Pancreas (tissue), 10 donors: ENCODE measurements around the gene PPP1R15B. TPM values are rescaled to one million over a fixed set of nuclear protein-coding genes. Genes with fewer than 3 reads are reported as not detected.
A peak's percentile ranks its signal among the peaks of the same experiment; 100 is the strongest.

Experiments used
- ATAC-seq, 4 donors: fragments of 200-7000 bp; cut with Tn5 transposase; one replicate each; pipeline versions ENCODE4 v1.8.0 to v1.9.1; 2020; ENCODE audit warnings: mild to moderate bottlenecking in 4 of 4, moderate library complexity in 4 of 4
- DNase-seq, 6 donors: peaks; one replicate each; pipeline ENCODE4 v3.0.0-alpha.2; 2020
- FAIRE-seq: peaks from 2 replicates; lab custom pipeline; 2012; peaks lifted over from hg19 to GRCh38; lab: Jason Lieb, UNC
- H3K27ac ChIP-seq, 4 donors: fragments of 200-600 bp; sonication (generic); 1 replicate in 3 of 4; 2 replicates in 1 of 4; pipeline versions ENCODE4 v1.5.0 to v1.8.0; 2020
- H3K27me3 ChIP-seq, 4 donors: fragments of 200-600 bp; one replicate each; pipeline ENCODE4 v1.8.0; 2021
- H3K36me3 ChIP-seq, 3 donors: fragments of 200-600 bp; sonication (generic) in 1 of 3; one replicate each; pipeline versions ENCODE4 v1.5.0 to v1.8.0; 2020 to 2021
- H3K4me1 ChIP-seq, 3 donors: fragments of 200-600 bp; one replicate each; pipeline ENCODE4 v1.8.0; 2021
- H3K4me3 ChIP-seq, 4 donors: fragments of 200-600 bp; sonication (generic) in 2 of 4; one replicate each; pipeline versions ENCODE4 v1.5.0 to v1.8.0; 2020 to 2021
- H3K9me3 ChIP-seq, 4 donors: fragments of 200-600 bp; one replicate each; pipeline ENCODE4 v1.8.0; 2021
- WGBS, 2 donors: extraction: QIAGEN DNeasy Blood & Tissue Kit; methylation state at CpG; one replicate each; pipeline ENCODE4 v1.1.7; 2013; 5-methylcytosine and 5-hydroxymethylcytosine counted together
- intact Hi-C, 3 donors: fragments of 100-400 bp; cut with DNase I; formaldehyde crosslinking; loops; one replicate each; pipeline versions ENCODE4 v1.11.1 to v1.14.2; 2022
- polyA plus RNA-seq, 2 donors: library from polyadenylated mRNA; stranded (reverse); fragments of 200-250 nt; gene quantifications; one replicate each; pipeline ENCODE4 v1.2.3, GENCODE V29; 2013
- total RNA-seq, 6 donors: library from RNA; stranded (reverse); fragmentation: NEBNext Ultra II Directional in 4 of 6; extraction: Animal tissue kit (Norgen Biotek cat#: 25700) in 4 of 6; gene quantifications; one replicate each; pipeline versions ENCODE4 v1.2.1 to v1.2.4, GENCODE V29; 2021 to 2023
- TF ChIP-seq, protein P1 (sequence below), 4 donors: fragments of 200-600 bp; sonication (generic) in 3 of 4; IDR thresholded peaks; one replicate each; pipeline versions ENCODE4 v1.5.0 to v1.8.0; 2021; ENCODE audit warnings: antibody characterized with exemption in 4 of 4
- donor health status: healthy with polysubstance abuse.
- donor health status: DM: no; HTN: no; CAD: no; lungs with moderate emphysema.
- donor health status: DM: no; HTN: no; CAD: no.
- donor health status: control.
- donor health status: control.
- donor health status: Bipolar disorder and iron deficiency.
- donor health status: DM: yes; HTN: yes; CAD: no.
- donor health status: DM: no; HTN: no; CAD: no.
- donor health status: DM: no; HTN: no; CAD: no.
- donor health status: DM: yes; HTN: yes; CAD: no.

Gene PPP1R15B
- total and polyA plus RNA-seq, 8 donors: 7.8 to 47.9 (median 21.5) TPM

DNA sequence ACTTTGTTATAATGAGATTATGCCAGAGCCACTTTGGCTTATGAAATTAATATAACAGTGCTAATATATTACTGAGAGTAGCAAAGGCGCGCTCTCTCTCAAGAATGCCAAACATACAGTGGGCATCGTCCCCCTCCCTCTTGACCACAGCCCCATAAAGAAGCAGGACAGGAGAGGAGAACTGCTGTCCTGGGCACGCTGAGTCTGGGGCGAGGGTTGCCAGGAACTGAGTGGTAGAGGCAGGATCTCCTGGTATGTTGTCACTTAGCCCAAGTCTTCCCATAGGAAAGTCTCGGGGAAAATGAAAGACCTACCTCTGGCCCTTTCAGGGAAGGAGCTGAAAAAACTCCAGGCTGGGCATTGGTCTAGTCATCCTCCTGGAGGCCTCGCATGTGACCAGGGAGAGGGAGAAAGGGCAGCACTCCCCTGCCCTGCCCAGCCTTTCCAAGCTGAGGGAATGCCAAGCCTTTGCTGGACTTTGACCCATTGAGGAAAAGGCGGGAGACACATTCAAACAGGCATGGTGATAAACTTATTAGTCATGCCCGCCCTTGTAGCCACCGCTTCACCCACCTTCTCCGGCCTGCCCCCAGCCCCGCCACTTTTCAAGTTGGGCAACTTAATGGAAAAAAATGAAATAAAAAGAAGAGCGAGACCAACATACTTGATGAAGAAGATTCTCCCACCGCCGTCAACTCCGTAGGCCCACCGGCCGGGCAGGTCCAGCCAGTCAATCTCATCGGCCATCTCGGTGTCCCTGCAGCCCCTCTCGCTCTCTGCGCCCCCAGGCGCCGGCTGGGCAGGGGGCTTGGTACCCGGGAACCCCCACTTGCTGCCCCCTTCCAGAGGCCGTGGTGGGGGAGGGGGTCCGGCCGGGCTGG lies 34.5 kb downstream of the PPP1R15B start:
- ATAC-seq (peak; percentile 92 to 95 (median 94)), FAIRE-seq (peak; percentile 5), DNase-seq (peak; percentile 75 to 96 (median 92))
- Histone ChIP-seq H3K27me3 (no peaks in the 10 kb centered on the region), H3K9me3 (no peaks in the 10 kb centered on the region), H3K36me3 (no peaks in the 10 kb centered on the region), H3K27ac (peak overlapping the region; percentile 18 to 77 (median 56)), H3K4me1 (peaks cover 8 to 15% (median 10%) of the 10 kb centered on the region in 3 donors), H3K4me3 (peak overlapping the region; percentile 8 to 54 (median 36))
- intact Hi-C loops: no loop called here
- TF ChIP-seq, protein P1, sequence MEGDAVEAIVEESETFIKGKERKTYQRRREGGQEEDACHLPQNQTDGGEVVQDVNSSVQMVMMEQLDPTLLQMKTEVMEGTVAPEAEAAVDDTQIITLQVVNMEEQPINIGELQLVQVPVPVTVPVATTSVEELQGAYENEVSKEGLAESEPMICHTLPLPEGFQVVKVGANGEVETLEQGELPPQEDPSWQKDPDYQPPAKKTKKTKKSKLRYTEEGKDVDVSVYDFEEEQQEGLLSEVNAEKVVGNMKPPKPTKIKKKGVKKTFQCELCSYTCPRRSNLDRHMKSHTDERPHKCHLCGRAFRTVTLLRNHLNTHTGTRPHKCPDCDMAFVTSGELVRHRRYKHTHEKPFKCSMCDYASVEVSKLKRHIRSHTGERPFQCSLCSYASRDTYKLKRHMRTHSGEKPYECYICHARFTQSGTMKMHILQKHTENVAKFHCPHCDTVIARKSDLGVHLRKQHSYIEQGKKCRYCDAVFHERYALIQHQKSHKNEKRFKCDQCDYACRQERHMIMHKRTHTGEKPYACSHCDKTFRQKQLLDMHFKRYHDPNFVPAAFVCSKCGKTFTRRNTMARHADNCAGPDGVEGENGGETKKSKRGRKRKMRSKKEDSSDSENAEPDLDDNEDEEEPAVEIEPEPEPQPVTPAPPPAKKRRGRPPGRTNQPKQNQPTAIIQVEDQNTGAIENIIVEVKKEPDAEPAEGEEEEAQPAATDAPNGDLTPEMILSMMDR (IDR thresholded peaks at IDR 0.05): no peak
- 17% methylated on average over 25 to 28 of the region's 28 CpGs for WGBS, 2 donors

DNA sequence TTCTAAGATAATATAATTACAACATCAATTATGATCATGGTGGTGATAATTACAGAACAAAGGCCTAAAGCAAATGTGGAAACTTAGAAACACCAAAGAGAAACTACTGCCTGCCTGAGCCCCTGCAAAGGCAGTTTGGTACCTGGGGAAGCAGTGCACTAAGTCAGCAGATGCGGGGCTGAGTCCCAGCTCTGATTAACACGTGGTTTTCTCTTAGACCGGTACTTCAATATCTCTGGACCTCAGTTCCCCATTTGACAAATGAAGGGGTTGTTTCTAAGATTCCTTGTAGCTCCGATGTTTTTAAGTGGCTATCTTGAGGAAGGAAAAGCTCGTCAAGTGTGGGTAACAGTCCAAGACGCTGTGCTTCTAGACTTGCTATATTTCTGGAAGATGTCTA lies 35.2 kb downstream of the PPP1R15B start:
- WGBS, 2 donors: 61 to 69% methylated on average over 6 of the region's 6 CpGs
- FAIRE-seq (no peak), ATAC-seq (no peak), DNase-seq (no peak)
- H3K36me3 ChIP-seq: no peaks in the 10 kb centered on the region
- no peaks in the 10 kb centered on the region for H3K27me3 ChIP-seq
- TF ChIP-seq, protein P1 (IDR thresholded peaks at IDR 0.05): no peak
- H3K9me3 ChIP-seq: no peaks in the 10 kb centered on the region
- intact Hi-C loops: no loop called here
- no peak overlapping the region for H3K4me3 ChIP-seq
- H3K27ac ChIP-seq: peak overlapping the region in 3 of 4 donors; percentile 38 to 77 (median 66)
- peaks cover 7 to 15% (median 10%) of the 10 kb centered on the region in 3 donors for H3K4me1 ChIP-seq

DNA sequence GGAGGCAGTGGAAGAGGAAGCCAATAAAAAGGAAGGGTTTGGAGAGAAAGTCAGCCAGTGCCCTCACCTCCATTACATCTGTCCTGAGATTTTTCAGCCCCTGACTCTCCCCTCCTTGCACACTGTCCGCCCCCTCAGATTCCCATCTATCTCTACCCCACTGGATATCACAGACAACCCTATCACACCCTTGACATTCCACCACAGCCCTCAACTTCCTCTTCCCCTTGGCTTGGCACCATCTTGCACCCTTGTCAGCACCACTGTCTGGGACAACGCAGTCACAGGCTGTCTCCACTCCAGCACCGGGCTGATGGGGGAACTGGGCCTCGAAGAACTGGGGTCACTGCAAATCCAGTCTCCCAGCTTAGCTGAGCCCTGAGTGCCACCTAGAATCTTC lies 37.7 kb downstream of the PPP1R15B start:
- H3K36me3 ChIP-seq: no peaks in the 10 kb centered on the region
- H3K4me3 ChIP-seq: no peak overlapping the region
- DNase-seq (no peak), ATAC-seq (no peak), FAIRE-seq (no peak)
- H3K27me3 ChIP-seq: no peaks in the 10 kb centered on the region
- intact Hi-C loops: no loop called here
- H3K9me3 ChIP-seq: no peaks in the 10 kb centered on the region
- H3K27ac ChIP-seq: no peak overlapping the region
- TF ChIP-seq, protein P1 (IDR thresholded peaks at IDR 0.05): no peak
- WGBS, 2 donors: 91 to 93% methylated on average over 4 of the region's 4 CpGs
- H3K4me1 ChIP-seq: peaks cover 4 to 15% (median 7%) of the 10 kb centered on the region in 3 donors

DNA sequence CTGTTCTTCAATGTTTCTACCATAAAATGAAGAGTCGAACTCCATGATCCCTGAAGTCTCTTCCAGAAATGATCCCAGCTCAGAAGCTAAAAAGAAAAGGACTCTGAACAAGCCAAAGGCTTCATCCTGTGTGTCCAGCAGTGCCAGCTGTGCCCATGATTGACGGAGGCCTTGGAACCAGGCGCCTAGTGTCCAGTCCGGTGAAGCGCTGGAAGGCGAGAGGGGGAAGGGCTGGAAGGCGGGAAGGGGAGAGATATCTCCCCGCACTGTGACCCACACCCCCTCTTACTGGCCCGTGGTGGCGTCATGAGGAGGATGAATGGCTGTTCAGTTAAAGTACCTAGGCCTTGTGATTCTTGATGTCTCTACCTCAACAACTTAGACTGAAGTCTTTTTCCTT lies 41.4 kb downstream of the PPP1R15B start:
- no peak overlapping the region for H3K27ac ChIP-seq
- no peak for FAIRE-seq
- H3K4me1 ChIP-seq: no peaks in the 10 kb centered on the region
- TF ChIP-seq, protein P1 (IDR thresholded peaks at IDR 0.05): no peak
- H3K27me3 ChIP-seq: no peaks in the 10 kb centered on the region
- H3K36me3 ChIP-seq: no peaks in the 10 kb centered on the region
- ATAC-seq: no peak
- DNase-seq: no peak
- H3K4me3 ChIP-seq: no peak overlapping the region
- 69 to 77% methylated on average over 10 of the region's 10 CpGs for WGBS, 2 donors
- intact Hi-C loops: no loop called here
- no peaks in the 10 kb centered on the region for H3K9me3 ChIP-seq
